ENCODE results near the gene POTEM.
"Not testable (repeated sequence)": the region's sequence is repeated elsewhere in the genome, so short reads cannot be mapped to it uniquely, and the experiment has no call there.

DNA sequence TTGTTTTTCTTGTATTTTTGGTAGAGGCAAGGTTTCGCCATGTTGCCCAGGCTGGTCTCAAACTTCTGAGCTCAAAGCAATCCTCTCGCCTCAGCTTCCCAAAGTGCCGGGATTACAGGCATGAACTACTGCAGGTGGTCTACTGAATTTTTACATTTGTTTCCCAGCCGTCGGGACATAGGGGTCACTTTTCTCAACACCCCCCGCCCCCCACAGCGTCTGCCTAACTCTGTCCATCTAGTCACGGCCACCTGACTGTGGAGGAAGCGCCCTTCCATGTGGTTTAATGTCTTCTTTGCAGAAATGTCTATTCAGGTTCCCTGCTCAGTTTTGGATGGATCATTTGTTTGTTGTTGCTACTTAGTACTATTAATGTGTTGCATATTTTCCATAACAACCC is 14.1 kb upstream of the POTEM start:
- not testable (repeated sequence) for TF ChIP-seq TAF1, POLR2A, POU2F2 (IDR thresholded peaks at IDR 0.05; ENCODE audit: low read depth, low read length)
